Effector CD8-positive, alpha-beta T cell (primary cell): ENCODE data around the gene BNC2.

Experiments
- DNase-seq: peaks from one replicate; lab custom pipeline; 2025; lab: John Stamatoyannopoulos, UW

BNC2 gene

GRCh38 chr9:16712787-16713186 lies 157.7 kb downstream of the BNC2 start:
- no peak for DNase-seq

DNA sequence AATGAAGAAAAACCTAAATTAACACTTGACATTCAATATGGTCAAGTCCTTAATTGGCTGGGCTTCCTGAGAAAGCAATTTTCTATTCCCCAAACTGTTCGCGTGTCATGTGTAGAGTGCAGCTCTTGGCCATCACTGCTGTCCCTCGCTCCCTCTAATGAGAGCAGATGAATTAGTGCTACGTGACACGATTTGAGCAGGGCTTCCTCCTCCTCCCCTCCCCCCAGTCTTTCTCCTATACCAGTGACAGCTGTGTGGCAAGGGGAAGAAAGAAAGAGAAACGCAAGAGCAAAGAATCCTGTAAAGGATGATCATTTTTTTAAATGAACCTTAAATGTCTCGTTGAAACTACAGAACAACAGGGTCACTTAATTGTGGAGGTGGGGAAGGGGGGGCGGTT lies 159.6 kb downstream of the BNC2 start:
- no peak for DNase-seq

DNA sequence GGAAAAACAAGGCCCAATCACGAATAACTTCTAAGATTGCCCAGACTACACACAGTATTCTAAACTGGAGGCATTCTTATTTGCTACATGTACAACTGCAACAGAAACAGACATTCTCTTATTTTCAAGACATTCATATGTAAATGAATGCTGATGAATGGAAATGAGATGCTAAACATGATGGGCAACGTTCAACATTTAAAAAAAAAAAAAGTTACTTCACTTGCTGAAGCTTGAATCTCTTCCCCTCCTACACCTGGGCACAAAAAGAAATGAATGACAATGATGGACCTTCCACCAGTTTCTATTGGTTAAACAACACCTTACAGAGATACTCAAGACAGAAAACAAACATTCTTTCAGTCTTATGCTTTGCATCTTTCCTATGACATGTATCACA lies 160.5 kb downstream of the BNC2 start:
- no peak for DNase-seq

GRCh38 chr9:16708656-16709435 lies 161.6 kb downstream of the BNC2 start:
- no peak for DNase-seq

GRCh38 chr9:16705111-16705604 lies 165.3 kb downstream of the BNC2 start:
- DNase-seq = no peak

DNA sequence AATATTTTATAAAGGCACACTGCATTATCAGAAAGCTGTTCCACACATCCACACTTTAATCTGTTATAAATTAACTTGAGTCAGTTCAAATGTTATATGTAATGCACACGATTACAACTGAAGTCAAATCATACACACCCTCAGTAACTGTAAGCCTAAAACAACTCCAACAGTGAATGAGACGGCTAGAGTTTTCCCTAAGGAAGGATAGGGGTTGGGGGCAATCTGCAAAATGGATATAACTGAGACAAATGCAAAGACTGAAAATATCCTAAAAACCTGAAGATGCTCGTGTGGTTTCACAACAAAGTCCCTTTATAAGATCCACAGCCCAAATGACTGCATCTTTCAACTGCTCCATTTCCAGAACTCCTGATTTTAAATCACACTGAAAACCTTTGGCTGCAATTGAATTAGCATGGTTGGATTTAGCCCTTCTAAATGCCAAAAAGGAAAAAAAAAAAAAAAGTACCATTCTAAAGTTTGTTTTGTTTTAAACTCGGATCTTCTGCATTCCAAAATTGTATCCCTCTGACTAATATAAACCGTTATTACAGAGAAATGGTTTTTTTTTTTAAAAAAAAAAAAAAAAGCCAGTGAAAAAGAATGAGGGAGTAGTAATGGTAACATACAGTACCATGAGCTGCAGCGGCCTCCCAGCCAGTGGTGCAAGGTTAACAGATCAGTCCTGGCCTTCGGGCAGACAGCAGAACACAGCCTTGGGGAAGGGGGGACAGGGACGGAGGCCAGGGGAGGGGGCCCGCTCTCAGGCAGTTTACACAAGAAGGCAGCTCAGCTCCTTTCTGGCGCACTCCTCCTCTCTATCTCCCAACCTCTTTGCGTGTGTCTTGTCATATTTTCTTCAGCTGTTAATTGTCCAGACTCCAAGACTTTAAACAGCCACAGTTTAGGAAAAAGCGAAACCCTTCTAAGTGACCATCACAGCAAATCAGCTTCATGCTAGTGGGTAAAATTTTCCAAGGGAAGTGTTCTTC lies 166.1 kb downstream of the BNC2 start:
- no peak for DNase-seq

DNA sequence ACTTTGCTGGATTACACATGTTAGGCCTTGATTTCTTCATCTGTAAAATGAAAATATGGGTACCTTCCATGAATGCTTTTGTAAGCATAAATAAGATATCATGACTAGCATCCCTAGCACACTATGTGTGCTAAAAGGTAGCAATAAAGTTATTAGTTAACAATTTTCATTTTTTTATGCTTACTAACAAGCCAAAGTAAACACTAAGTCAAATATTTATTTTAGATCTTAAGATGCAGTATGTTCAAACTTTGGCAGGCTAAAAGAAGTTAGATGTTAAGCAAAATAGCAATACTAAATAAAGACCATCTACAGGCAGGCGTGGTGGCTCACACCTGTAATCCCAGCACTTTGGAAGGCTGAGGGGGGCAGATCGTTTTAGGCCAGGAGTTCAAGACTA lies 169.1 kb downstream of the BNC2 start:
- DNase-seq = no peak

- DNase-seq = no peak
Observed at GRCh38 chr9:16693616-16694015, 176.9 kb downstream of the BNC2 start.

- no peak for DNase-seq
Observed at GRCh38 chr9:16690628-16691027, 179.8 kb downstream of the BNC2 start.

DNA sequence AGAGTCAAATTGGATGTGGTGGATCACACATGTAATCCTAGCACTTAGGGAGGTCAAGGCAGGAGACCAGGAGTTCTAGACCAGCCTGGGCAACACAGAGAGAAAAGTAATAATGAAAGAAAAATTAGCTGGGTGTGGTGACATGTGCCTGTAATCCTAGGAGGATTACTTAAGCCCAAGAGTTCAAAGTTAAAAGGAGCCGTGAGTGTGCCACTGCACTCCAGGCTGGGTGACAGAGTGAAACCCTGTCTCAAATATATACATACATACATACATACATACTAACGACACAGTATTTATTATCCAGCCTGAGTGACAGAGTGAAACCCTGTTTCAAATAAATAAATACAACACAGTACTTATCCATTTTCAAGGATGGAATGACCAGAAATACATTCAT lies 180.3 kb downstream of the BNC2 start:
- DNase-seq = no peak

DNA sequence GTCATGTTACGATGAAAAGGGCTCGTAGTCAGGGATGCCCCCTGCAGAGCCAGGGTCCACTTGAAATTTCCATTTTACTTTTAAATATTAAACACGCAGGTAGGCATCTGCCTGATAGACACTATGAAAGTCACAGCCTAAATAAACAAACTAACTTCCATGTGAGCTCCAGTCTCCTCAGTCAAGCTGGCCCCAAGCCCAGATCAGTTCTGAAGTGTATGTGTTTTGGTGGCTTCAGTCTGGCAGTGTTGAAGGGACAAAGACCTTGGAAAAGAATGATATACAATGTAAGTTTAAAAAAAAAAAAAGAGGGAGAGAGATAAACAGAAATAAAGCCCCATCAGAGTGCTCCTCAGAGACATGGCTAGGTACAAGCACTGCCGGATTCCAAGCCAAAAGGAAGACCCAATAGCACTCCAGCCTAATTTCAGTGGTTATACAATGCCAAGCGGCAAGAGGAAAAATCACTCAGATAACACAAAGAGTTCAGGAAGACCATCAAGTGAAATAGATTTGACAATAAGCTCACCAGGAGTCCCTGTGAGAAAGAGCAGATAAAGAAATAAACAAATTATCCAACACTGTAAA lies 181.0 kb downstream of the BNC2 start:
- DNase-seq = no peak

- no peak for DNase-seq
Observed at GRCh38 chr9:16688814-16689213, 181.7 kb downstream of the BNC2 start.

DNA sequence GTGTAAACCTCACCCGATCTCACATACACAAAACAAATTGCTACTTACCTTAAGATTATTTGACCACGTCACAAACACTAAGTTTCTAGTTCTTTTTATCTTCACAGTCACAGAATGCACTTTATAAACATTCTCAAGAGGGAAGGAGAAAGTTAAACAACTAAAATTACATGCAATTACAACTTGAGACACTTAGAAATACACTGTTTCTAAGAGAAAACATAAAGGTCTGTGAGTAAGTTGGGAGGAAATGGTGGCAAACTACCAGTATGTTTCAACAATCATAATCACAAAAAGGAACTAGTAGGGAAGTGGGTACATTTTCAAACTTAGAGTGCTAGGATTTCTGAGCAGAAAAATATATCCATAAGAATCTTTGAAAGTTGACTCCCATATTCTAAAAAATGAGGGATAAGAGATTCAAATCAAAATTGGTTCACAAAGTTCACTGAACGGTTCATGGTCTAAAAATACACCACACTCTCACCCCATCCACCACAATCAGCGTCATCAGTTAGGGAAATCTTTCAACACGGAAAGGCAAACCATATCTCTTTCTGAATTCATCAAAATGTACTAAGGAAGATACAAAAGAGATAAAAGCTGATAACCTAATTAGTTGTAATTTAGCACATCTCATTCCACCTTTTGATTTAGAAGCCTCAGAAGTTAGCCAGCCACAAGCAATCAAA lies 182.6 kb downstream of the BNC2 start:
- no peak for DNase-seq

DNA sequence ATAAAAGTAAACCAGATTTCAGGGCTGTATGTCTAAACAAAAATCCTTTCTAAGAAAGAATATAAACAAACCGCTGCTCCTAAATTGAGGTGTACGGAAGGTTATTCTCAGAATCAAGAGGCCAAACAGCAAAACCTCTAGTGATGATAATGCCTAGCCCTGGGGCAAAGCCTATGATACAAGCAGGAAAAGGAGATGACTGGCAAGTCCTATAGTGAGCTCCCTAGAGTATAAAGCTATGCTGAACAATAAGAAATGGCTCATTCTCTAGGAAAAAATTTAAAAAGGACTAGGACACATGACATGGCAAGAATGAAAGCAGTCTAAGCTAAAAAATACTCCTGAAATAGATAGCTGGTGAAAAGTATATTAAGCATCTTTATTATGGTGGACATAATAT lies 187.1 kb downstream of the BNC2 start:
- DNase-seq = no peak

- no peak for DNase-seq
Observed at GRCh38 chr9:16682273-16682672, 188.2 kb downstream of the BNC2 start.

GRCh38 chr9:16681652-16681987 lies 188.8 kb downstream of the BNC2 start:
- no peak for DNase-seq

DNA sequence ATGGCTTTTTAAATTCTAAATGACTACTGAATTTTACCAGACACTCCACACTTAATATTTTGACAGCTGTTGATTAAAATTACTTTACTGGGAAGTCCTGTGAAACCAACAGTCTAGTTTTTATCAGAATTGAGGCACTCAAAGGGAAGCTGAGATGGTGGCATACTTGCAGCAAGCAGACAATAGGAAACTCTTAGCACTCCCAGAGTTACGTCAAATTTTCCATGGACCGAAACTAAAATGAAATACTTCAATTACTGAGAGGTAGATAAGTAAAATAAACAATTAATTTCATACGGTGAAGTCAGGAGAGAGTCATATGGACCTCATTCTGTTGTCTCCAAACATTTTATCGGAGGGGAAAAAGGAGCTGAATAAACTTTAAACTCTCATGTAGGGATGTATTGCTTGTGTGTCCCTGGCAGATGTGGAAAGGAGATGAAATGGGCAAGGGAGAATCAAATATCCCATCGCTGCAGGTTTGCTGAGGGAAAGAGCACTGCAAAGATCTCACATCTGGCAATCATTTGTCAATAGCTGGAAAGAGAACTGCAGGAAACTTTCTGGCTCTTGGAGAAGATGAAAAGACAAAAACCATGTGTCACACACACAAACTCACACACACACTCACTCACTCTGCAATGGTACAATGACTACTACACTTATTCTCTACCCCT lies 189.4 kb downstream of the BNC2 start:
- no peak for DNase-seq

- no peak for DNase-seq
Observed at GRCh38 chr9:16680541-16680940, 189.9 kb downstream of the BNC2 start.

DNA sequence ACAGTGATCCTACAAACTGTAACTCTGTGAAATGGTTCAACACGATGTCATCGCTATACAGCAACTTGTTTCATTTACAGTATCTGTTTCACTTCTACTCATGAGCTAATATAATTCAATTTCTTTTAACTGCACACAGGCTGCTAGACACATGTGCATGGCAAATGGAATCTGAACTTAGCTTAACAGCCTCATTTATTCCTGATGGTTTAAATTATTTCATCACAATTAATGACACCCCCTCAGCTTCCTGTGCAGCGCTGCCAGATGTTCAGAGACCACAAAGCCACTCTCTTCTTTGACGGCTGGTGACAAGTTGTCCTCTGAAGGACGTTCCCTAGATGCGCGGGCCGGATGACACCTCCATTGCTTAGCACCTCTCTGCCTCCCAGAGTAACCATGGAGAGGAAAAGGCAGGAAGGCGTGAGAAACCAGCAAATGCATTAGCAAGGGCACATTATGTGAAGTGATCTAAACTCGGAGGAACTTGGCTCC lies 191.1 kb downstream of the BNC2 start:
- DNase-seq = no peak

DNA sequence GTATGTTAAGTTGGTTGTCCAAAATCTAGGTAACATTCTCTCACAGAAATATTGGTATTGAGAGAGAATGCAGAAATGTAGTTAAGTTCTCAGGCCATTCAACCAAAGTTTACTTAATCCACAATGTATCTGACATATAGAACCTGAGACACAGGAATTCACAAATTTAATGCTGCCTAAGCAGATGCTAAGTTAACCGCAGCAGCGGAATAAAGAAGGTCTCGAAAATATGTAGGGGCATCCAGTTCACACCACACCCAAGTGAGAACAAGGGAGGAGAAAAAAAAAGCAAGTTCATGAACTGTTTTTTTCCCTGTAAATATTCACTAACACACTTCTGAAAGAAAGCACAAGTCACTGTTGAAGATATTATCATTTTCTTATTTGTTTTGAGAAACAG lies 194.0 kb downstream of the BNC2 start:
- no peak for DNase-seq

DNA sequence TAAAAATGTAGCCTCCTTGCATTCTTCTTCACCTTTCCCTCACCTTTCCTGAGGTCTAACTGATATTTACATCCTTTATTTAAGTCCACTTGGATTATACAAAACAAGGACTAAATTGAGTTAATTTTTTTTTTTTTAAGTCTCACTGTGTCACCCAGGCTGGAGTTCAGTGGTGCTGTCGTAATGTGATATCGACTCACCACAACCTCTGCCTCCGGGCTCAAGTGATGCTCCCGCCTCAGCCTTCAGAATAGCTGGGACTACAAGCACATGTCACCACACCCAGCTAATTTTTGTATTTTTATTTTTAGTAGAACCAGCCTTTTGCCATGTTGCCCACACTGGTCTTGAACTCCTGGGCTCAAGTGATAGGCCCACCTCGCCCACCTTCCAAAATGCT lies 195.3 kb downstream of the BNC2 start:
- no peak for DNase-seq
